SH-SY5Y (cell line): Measurements from ENCODE around the gene TNS3.

Experiments
- GATA2 ChIP-seq: IDR thresholded peaks from 2 replicates; pipeline ENCODE4 v1.6.1; 2011; ENCODE audit warnings: mild to moderate bottlenecking, low read depth, low read length
- GATA3 ChIP-seq: IDR thresholded peaks from 2 replicates; pipeline ENCODE4 v1.6.1; 2011; ENCODE audit warnings: low read depth, mild to moderate bottlenecking, low read length, moderate library complexity

DNA sequence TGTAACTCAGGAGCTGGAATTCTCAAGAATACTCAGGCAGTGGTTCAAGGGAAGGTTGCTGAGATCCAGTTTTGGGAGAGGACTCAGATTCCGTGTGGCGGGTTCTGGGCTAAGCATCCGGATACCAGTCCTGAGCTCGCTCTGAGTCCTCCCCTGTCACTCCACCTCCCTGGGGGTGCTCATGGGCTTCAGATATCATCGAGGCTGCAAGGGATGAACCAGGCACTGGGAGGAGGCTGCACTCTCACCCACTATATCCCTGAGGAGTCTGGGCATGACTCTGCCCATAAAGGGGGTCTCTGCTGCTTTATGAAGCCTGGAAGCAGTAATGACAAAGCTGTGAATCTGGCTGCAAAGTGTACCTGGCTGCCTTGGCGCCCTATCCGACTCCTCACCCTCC, 188.5 kb downstream of the TNS3 start:
- no peak for TF ChIP-seq GATA2
- no peak for TF ChIP-seq GATA3
